KMS-11 (cell line): ENCODE results near the gene CACNA1I.

ENCODE experiments used
- H2AFZ ChIP-seq: fragments of 200-600 bp; sonication (generic); 2 replicates; pipeline ENCODE4 v1.6.1; 2016; ENCODE audit warnings: antibody characterized with exemption, mixed run types, low read depth
- H3K27ac ChIP-seq: fragments of 200-600 bp; sonication (generic); 2 replicates; pipeline ENCODE4 v1.6.1; 2016; ENCODE audit warnings: mild to moderate bottlenecking, mixed run types
- H3K27me3 ChIP-seq: fragments of 200-600 bp; sonication (generic); 2 replicates; pipeline ENCODE4 v1.6.1; 2017; ENCODE audit warnings: mild to moderate bottlenecking, low read depth, mixed run types, moderate library complexity; ENCODE audit not compliant: insufficient read depth
- H3K36me3 ChIP-seq: fragments of 200-600 bp; sonication (generic); 2 replicates; pipeline ENCODE4 v1.6.1; 2017; ENCODE audit warnings: mild to moderate bottlenecking, mixed run types; ENCODE audit not compliant: insufficient read depth
- H3K4me1 ChIP-seq: fragments of 200-600 bp; sonication (generic); 2 replicates; pipeline ENCODE4 v1.6.1; 2016; ENCODE audit warnings: mild to moderate bottlenecking, low read depth, mixed run types; ENCODE audit not compliant: poor library complexity, severe bottlenecking
- H3K4me2 ChIP-seq: fragments of 200-600 bp; sonication (generic); 2 replicates; pipeline ENCODE4 v1.7.0; 2016; ENCODE audit warnings: mild to moderate bottlenecking, mixed run types
- H3K4me3 ChIP-seq: fragments of 200-600 bp; sonication (generic); IDR thresholded peaks from 2 replicates; pipeline ENCODE4 v1.6.1; 2017; ENCODE audit warnings: low read depth, low read length, mixed read lengths; ENCODE audit not compliant: insufficient read depth
- H3K79me2 ChIP-seq: fragments of 200-600 bp; sonication (generic); 2 replicates; pipeline ENCODE4 v1.6.1; 2016; ENCODE audit warnings: low read depth, mixed run types; ENCODE audit not compliant: insufficient read depth
- H3K9ac ChIP-seq: fragments of 200-600 bp; sonication (generic); 2 replicates; pipeline ENCODE4 v1.6.1; 2016; ENCODE audit warnings: mild to moderate bottlenecking, mixed run types
- H4K20me1 ChIP-seq: fragments of 200-600 bp; sonication (generic); 2 replicates; pipeline ENCODE4 v1.6.1; 2016; ENCODE audit warnings: mild to moderate bottlenecking, mixed run types; ENCODE audit not compliant: insufficient read depth
- CTCF ChIP-seq: fragments of 200-600 bp; sonication (generic); conservative IDR thresholded peaks from 2 replicates; pipeline ENCODE4 v1.6.1; 2017; ENCODE audit warnings: low read depth, mild to moderate bottlenecking, antibody characterized with exemption, low read length, moderate library complexity, mixed read lengths

CACNA1I gene

GRCh38 chr22:39719559-39720450, 149.3 kb downstream of the CACNA1I start:
- H2AFZ ChIP-seq: no peak overlapping the region

GRCh38 chr22:39721206-39722031, 150.9 kb downstream of the CACNA1I start:
- Histone ChIP-seq H3K79me2 (no peaks in the 10 kb centered on the region), H4K20me1 (no peaks in the 10 kb centered on the region), H3K36me3 (no peaks in the 10 kb centered on the region), H3K27ac (no peak overlapping the region), H3K4me2 (no peak overlapping the region), H3K4me3 (no peak overlapping the region), H2AFZ (no peak overlapping the region), H3K9ac (no peak overlapping the region), H3K27me3 (peaks cover 39% of the 10 kb centered on the region), H3K4me1 (no peaks in the 10 kb centered on the region)
- TF ChIP-seq CTCF: no peak

More at GRCh38 chr22:39719559-39720450, 149.3 kb downstream of the CACNA1I start:
- no peaks in the 10 kb centered on the region for H3K79me2 ChIP-seq
- H3K4me2 ChIP-seq: no peak overlapping the region
- no peaks in the 10 kb centered on the region for H4K20me1 ChIP-seq
- no peak overlapping the region for H3K9ac ChIP-seq
- H3K36me3 ChIP-seq: no peaks in the 10 kb centered on the region
- peaks cover 34% of the 10 kb centered on the region for H3K27me3 ChIP-seq
- TF ChIP-seq CTCF: no peak
- H3K4me3 ChIP-seq: no peak overlapping the region
- H3K4me1 ChIP-seq: no peaks in the 10 kb centered on the region
- no peak overlapping the region for H3K27ac ChIP-seq

- H3K4me2 ChIP-seq: no peak overlapping the region
- H2AFZ ChIP-seq: no peak overlapping the region
- no peaks in the 10 kb centered on the region for H3K36me3 ChIP-seq
- TF ChIP-seq CTCF: no peak
- no peaks in the 10 kb centered on the region for H4K20me1 ChIP-seq
- H3K4me3 ChIP-seq: no peak overlapping the region
- H3K4me1 ChIP-seq: no peaks in the 10 kb centered on the region
- H3K9ac ChIP-seq: no peak overlapping the region
- H3K79me2 ChIP-seq: no peaks in the 10 kb centered on the region
- H3K27me3 ChIP-seq: peaks cover 43% of the 10 kb centered on the region
- no peak overlapping the region for H3K27ac ChIP-seq
Measured at GRCh38 chr22:39722032-39722325, 151.4 kb downstream of the CACNA1I start.

GRCh38 chr22:39722501-39722900, 151.9 kb downstream of the CACNA1I start:
- H3K36me3 ChIP-seq: no peaks in the 10 kb centered on the region
- H3K9ac ChIP-seq: no peak overlapping the region
- H3K27me3 ChIP-seq: peaks cover 48% of the 10 kb centered on the region

More at GRCh38 chr22:39722501-39722900, 151.9 kb downstream of the CACNA1I start:
- Histone ChIP-seq H2AFZ (no peak overlapping the region), H4K20me1 (no peaks in the 10 kb centered on the region), H3K4me2 (no peak overlapping the region), H3K79me2 (no peaks in the 10 kb centered on the region), H3K4me3 (no peak overlapping the region), H3K4me1 (no peaks in the 10 kb centered on the region), H3K27ac (no peak overlapping the region)
- no peak for TF ChIP-seq CTCF
